Measurements from ENCODE around the gene COL19A1.

GRCh38 chr6:70186461-70186860 is 320.1 kb downstream of the COL19A1 start:
- TF ChIP-seq POLR2A (IDR thresholded peaks at IDR 0.05; ENCODE audit: insufficient read depth in 1 of 2, low read depth in 2 of 2, low read length in 2 of 2) (no peak), REST (IDR thresholded peaks at IDR 0.05; ENCODE audit: borderline replicate concordance in 1 of 2, low read depth in 1 of 2, low read length in 2 of 2) (no peak), ZNF446 (CRISPR knock-in tag; IDR thresholded peaks at IDR 0.05) (no peak), ZFP41 (CRISPR knock-in tag; IDR thresholded peaks at IDR 0.05; ENCODE audit: borderline replicate concordance) (no peak), SIX4 (CRISPR knock-in tag; IDR thresholded peaks at IDR 0.05) (no peak), SALL1 (CRISPR knock-in tag; IDR thresholded peaks at IDR 0.05) (no peak), JUN (CRISPR knock-in tag; IDR thresholded peaks at IDR 0.05) (no peak)
